ENCODE data around the gene PKHD1.

Gene PKHD1

DNA sequence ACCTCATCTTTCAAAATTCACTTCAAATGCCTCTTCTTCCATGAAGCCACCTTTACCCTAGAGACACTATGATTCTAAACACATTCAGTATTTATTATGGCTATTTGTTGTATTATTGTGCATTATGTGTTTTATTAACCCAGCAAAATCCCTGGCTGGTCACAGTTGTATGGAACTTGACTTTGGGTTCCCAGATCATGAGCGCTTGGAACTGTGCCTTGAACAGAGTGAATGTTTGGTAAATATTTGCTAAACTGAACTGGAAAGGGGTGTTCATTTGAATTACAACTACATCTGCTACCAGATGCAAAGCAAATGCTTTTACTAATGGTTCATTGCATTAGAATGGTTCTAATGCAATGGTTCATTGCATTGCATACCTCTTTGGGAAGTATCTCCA is 259.8 kb downstream of the PKHD1 start:
- Histone ChIP-seq H3K4me1 (ENCODE audit: control insufficient read depth, insufficient read depth, low read length) (no peaks in the 10 kb centered on the region), H3K9me3 (ENCODE audit: control insufficient read depth, low read length) (no peaks in the 10 kb centered on the region), H3K27me3 (ENCODE audit: control insufficient read depth, insufficient read depth, low read length, poor library complexity, severe bottlenecking) (no peaks in the 10 kb centered on the region), H3K4me3 (ENCODE audit: insufficient read depth, low read depth, low read length) (no peak overlapping the region), H3K27ac (ENCODE audit: insufficient read depth, low read depth, low read length, poor library complexity, severe bottlenecking) (no peak overlapping the region), H3K36me3 (ENCODE audit: control insufficient read depth, insufficient read depth, low read length) (no peaks in the 10 kb centered on the region)
- 86% methylated on average over 1 of the region's 1 CpG; no CpG with 5 or more reads in 1 of the 2 experiments for WGBS, 2 experiments

DNA sequence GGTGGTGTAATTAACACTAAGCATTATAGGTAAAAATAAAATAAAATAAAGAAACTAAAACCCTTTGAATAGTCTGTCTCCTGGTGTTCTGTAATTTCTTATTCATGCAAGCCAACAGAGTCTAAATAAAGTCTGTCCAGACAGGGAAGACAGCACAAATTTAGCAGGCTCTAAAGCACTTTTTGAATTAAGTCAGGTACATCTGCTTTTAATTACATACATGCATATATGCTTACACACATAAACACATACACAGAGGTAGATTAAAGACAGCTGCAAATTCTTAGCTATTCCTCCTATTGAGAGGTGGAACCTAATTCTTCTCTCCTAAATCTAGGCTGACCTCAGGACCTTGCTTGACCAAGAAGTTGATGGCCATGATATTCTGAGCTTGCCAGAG is 262.5 kb downstream of the PKHD1 start:
- no peak overlapping the region for H3K27ac ChIP-seq (ENCODE audit: insufficient read depth, low read depth, low read length, poor library complexity, severe bottlenecking)
- H3K4me1 ChIP-seq (ENCODE audit: control insufficient read depth, insufficient read depth, low read length), result no peaks in the 10 kb centered on the region
- H3K9me3 ChIP-seq (ENCODE audit: control insufficient read depth, low read length), result no peaks in the 10 kb centered on the region

DNA sequence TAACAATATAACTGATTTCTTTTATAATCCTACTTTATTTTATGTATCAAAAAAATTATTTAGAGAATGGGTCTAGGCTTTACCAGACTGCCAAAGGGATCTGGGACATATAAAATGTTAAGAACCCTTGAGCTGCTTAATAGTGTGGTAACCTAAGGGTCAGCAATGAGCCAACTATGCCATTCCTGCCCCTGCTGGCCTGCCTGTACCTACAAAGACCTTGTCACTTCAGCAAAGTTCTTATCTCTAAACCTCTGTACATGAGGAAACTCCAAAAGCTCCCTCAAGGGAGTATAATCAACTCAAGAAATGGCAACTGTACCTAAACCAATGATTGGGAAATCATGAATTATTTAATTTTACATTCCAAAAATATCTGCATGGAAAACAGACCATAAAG is 266.9 kb downstream of the PKHD1 start:
- H3K4me3 ChIP-seq (ENCODE audit: insufficient read depth, low read depth, low read length), result no peak overlapping the region
- no peaks in the 10 kb centered on the region for H3K9me3 ChIP-seq (ENCODE audit: control insufficient read depth, low read length)
- no peaks in the 10 kb centered on the region for H3K36me3 ChIP-seq (ENCODE audit: control insufficient read depth, insufficient read depth, low read length)
- peaks cover 4% of the 10 kb centered on the region for H3K4me1 ChIP-seq (ENCODE audit: control insufficient read depth, insufficient read depth, low read length)
- no peaks in the 10 kb centered on the region for H3K27me3 ChIP-seq (ENCODE audit: control insufficient read depth, insufficient read depth, low read length, poor library complexity, severe bottlenecking)
- no peak overlapping the region for H3K27ac ChIP-seq (ENCODE audit: insufficient read depth, low read depth, low read length, poor library complexity, severe bottlenecking)

More for the DNA sequence above, 262.5 kb downstream of the PKHD1 start:
- Histone ChIP-seq H3K4me3 (ENCODE audit: insufficient read depth, low read depth, low read length) (no peak overlapping the region), H3K27me3 (ENCODE audit: control insufficient read depth, insufficient read depth, low read length, poor library complexity, severe bottlenecking) (no peaks in the 10 kb centered on the region), H3K36me3 (ENCODE audit: control insufficient read depth, insufficient read depth, low read length) (no peaks in the 10 kb centered on the region)

DNA sequence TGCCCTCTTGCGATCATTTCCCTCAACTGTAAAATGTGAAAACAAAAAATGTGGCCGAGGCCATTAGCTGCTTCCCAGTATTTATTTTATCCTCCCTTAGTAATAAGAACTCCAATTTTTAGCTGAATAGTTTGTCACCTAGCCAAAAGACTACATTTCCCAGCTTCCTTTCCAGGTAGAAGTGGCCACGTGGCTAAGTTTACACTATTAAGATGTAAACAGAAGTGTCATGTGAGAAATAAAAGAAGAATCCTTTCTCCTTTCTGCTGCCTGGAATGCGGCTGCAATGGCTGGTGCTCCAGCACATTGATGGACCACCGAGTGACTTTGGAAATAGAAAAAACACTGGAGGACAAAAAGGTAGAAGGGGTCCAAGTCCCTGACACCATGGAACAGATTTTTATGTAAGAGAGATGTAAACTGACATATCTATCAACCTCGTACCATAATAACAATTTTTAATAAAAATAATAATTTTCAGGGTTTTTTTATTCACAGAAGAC is 268.8 kb downstream of the PKHD1 start:
- no peak overlapping the region for H3K27ac ChIP-seq (ENCODE audit: insufficient read depth, low read depth, low read length, poor library complexity, severe bottlenecking)
- H3K36me3 ChIP-seq (ENCODE audit: control insufficient read depth, insufficient read depth, low read length), result no peaks in the 10 kb centered on the region
- H3K9me3 ChIP-seq (ENCODE audit: control insufficient read depth, low read length), result no peaks in the 10 kb centered on the region
- H3K4me3 ChIP-seq (ENCODE audit: insufficient read depth, low read depth, low read length), result no peak overlapping the region
- H3K4me1 ChIP-seq (ENCODE audit: control insufficient read depth, insufficient read depth, low read length), result peaks cover 10% of the 10 kb centered on the region
- H3K27me3 ChIP-seq (ENCODE audit: control insufficient read depth, insufficient read depth, low read length, poor library complexity, severe bottlenecking), result no peaks in the 10 kb centered on the region
- WGBS, 2 experiments, result 55 to 58% methylated on average over 5 of the region's 6 CpGs

DNA sequence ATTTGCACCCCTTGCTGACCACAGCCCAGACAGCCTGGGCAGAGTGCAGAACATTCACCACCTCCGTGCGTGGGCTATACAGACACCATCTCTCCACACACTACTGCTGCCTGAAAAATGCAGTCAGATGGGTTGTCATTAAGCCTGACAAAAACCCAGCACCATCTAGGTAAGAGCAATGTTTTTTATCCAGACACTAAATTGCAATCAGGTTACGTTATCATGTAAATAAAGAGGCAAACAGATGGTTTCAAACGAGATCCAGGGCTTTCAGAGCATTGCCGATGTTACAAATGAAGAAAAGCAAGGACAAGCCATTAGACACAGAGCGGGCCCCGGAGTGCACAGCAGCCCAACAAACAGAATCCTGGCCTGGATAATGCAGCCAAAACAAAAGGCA is 269.6 kb downstream of the PKHD1 start:
- no peak overlapping the region for H3K27ac ChIP-seq (ENCODE audit: insufficient read depth, low read depth, low read length, poor library complexity, severe bottlenecking)
- no peaks in the 10 kb centered on the region for H3K36me3 ChIP-seq (ENCODE audit: control insufficient read depth, insufficient read depth, low read length)
- H3K9me3 ChIP-seq (ENCODE audit: control insufficient read depth, low read length), result no peaks in the 10 kb centered on the region
- 81 to 82% methylated on average over 7 of the region's 7 CpGs for WGBS, 2 experiments
- H3K4me3 ChIP-seq (ENCODE audit: insufficient read depth, low read depth, low read length), result no peak overlapping the region
- no peaks in the 10 kb centered on the region for H3K27me3 ChIP-seq (ENCODE audit: control insufficient read depth, insufficient read depth, low read length, poor library complexity, severe bottlenecking)
- H3K4me1 ChIP-seq (ENCODE audit: control insufficient read depth, insufficient read depth, low read length), result peaks cover 10% of the 10 kb centered on the region

DNA sequence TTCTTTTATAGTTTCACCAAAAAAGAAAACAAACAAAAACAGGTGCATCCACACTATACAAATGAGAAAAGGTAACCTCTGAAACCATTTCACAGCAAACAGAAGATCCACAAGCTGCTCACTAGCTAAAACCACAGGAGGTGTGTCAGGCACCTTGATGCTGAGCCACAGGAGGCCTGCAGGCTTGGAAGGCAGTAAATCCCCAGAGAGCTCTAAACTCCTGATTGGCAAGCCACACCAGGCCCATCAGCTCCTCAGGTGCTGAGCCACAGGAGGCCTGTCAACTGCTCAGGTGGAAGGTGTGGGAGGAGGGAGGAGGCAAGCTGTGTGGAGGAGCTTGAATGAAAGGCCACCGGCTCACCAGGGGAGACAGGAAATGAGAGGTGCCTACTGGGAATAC is 273.0 kb downstream of the PKHD1 start:
- no peaks in the 10 kb centered on the region for H3K27me3 ChIP-seq (ENCODE audit: control insufficient read depth, insufficient read depth, low read length, poor library complexity, severe bottlenecking)
- WGBS, 2 experiments, result 6 to 21% methylated on average over 1 of the region's 1 CpG

DNA sequence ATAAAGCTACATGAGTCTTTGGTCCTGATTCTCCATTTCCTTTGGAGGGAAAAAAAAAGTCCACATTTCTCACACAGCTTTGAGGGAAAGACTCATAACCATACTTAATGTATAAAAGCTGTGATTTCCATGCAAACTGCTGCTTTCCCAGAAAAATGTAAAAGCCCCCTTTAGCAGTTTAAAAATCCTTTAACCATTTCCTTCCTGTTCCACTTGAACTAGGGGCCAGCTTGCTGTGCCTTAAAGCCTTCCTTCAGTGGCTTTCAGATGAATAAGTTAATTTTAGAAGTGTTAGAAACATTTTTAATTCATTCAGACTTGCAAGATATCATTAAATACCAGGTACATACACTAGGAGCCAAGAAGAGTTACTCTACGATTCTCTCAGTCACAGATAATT is 273.5 kb downstream of the PKHD1 start:
- H3K4me1 ChIP-seq (ENCODE audit: control insufficient read depth, insufficient read depth, low read length), result peaks cover 10% of the 10 kb centered on the region
- no peaks in the 10 kb centered on the region for H3K27me3 ChIP-seq (ENCODE audit: control insufficient read depth, insufficient read depth, low read length, poor library complexity, severe bottlenecking)
- no peak overlapping the region for H3K4me3 ChIP-seq (ENCODE audit: insufficient read depth, low read depth, low read length)
- H3K27ac ChIP-seq (ENCODE audit: insufficient read depth, low read depth, low read length, poor library complexity, severe bottlenecking), result no peak overlapping the region
- H3K9me3 ChIP-seq (ENCODE audit: control insufficient read depth, low read length), result no peaks in the 10 kb centered on the region
- no peaks in the 10 kb centered on the region for H3K36me3 ChIP-seq (ENCODE audit: control insufficient read depth, insufficient read depth, low read length)
- WGBS, 2 experiments, result 59 to 63% methylated on average over 1 of the region's 1 CpG

More for the DNA sequence above, 273.0 kb downstream of the PKHD1 start:
- H3K36me3 ChIP-seq (ENCODE audit: control insufficient read depth, insufficient read depth, low read length), result no peaks in the 10 kb centered on the region
- H3K4me1 ChIP-seq (ENCODE audit: control insufficient read depth, insufficient read depth, low read length), result peaks cover 10% of the 10 kb centered on the region
- no peak overlapping the region for H3K4me3 ChIP-seq (ENCODE audit: insufficient read depth, low read depth, low read length)
- H3K27ac ChIP-seq (ENCODE audit: insufficient read depth, low read depth, low read length, poor library complexity, severe bottlenecking), result no peak overlapping the region
- H3K9me3 ChIP-seq (ENCODE audit: control insufficient read depth, low read length), result no peaks in the 10 kb centered on the region

DNA sequence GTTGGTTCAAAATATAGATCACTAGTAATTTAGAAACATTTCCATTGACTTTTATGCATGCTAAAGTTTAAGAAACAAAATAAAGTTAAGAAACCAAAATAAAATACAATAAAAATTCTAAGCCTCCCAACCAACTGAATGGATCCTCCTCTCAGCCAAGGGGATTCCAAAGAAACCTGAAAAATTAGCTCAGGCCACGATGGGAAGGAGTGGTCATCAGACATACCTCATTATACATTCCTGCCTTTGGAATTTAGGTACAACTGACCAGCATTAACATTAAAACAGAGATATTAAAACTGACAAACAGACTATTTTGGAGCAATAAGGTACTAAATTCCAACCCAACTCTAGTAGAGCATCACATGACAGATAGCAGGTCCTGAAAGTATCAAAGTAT is 275.2 kb downstream of the PKHD1 start:
- Histone ChIP-seq H3K36me3 (ENCODE audit: control insufficient read depth, insufficient read depth, low read length) (no peaks in the 10 kb centered on the region), H3K27ac (ENCODE audit: insufficient read depth, low read depth, low read length, poor library complexity, severe bottlenecking) (no peak overlapping the region), H3K27me3 (ENCODE audit: control insufficient read depth, insufficient read depth, low read length, poor library complexity, severe bottlenecking) (no peaks in the 10 kb centered on the region), H3K4me3 (ENCODE audit: insufficient read depth, low read depth, low read length) (no peak overlapping the region), H3K4me1 (ENCODE audit: control insufficient read depth, insufficient read depth, low read length) (peaks cover 6% of the 10 kb centered on the region), H3K9me3 (ENCODE audit: control insufficient read depth, low read length) (no peaks in the 10 kb centered on the region)
- 80 to 94% methylated on average over 1 of the region's 1 CpG for WGBS, 2 experiments

DNA sequence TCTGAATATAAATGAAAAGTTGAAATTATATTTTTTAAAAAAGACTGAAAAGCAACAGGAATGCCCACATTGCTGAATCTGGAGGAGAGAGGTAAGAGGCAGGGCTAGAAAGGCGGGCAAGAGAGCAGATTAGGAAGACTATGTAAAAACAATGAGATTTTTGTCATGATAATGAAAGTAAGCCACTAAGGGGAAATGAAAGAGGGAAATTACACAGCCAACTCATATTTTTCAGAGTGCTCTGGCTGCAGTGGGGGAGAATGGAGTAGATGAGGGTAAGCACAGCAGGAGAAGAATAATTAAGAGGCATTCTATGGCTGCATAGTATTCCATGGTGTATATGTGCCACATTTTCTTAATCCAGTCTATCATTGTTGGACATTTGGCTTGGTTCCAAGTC is 281.9 kb downstream of the PKHD1 start:
- 91 to 93% methylated on average over 1 of the region's 1 CpG for WGBS, 2 experiments
- H3K27ac ChIP-seq (ENCODE audit: insufficient read depth, low read depth, low read length, poor library complexity, severe bottlenecking), result no peak overlapping the region

DNA sequence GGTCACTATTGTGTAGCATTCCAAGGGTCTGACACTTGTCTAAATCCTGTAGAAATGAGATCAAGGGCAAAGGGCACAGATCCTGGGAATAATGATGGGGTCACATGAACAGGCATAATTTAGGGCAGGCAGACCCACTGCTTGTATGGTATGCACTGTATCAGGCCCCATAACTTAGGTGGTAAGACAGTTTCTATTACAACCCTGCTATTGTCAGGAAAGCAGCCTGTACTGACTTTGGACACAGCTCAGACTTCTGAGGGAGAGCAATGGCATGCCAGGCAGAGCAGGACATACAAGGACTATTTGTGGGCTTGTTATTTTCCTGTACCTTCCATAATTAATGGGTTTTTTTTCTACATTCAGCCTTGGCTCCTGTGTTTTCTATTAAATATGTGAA is 286.8 kb downstream of the PKHD1 start:
- Histone ChIP-seq H3K36me3 (ENCODE audit: control insufficient read depth, insufficient read depth, low read length) (no peaks in the 10 kb centered on the region), H3K9me3 (ENCODE audit: control insufficient read depth, low read length) (no peaks in the 10 kb centered on the region), H3K27ac (ENCODE audit: insufficient read depth, low read depth, low read length, poor library complexity, severe bottlenecking) (no peak overlapping the region), H3K4me3 (ENCODE audit: insufficient read depth, low read depth, low read length) (no peak overlapping the region), H3K4me1 (ENCODE audit: control insufficient read depth, insufficient read depth, low read length) (no peaks in the 10 kb centered on the region), H3K27me3 (ENCODE audit: control insufficient read depth, insufficient read depth, low read length, poor library complexity, severe bottlenecking) (no peaks in the 10 kb centered on the region)

More for the DNA sequence above, 281.9 kb downstream of the PKHD1 start:
- Histone ChIP-seq H3K27me3 (ENCODE audit: control insufficient read depth, insufficient read depth, low read length, poor library complexity, severe bottlenecking) (no peaks in the 10 kb centered on the region), H3K4me3 (ENCODE audit: insufficient read depth, low read depth, low read length) (no peak overlapping the region), H3K36me3 (ENCODE audit: control insufficient read depth, insufficient read depth, low read length) (no peaks in the 10 kb centered on the region), H3K9me3 (ENCODE audit: control insufficient read depth, low read length) (no peaks in the 10 kb centered on the region), H3K4me1 (ENCODE audit: control insufficient read depth, insufficient read depth, low read length) (no peaks in the 10 kb centered on the region)

DNA sequence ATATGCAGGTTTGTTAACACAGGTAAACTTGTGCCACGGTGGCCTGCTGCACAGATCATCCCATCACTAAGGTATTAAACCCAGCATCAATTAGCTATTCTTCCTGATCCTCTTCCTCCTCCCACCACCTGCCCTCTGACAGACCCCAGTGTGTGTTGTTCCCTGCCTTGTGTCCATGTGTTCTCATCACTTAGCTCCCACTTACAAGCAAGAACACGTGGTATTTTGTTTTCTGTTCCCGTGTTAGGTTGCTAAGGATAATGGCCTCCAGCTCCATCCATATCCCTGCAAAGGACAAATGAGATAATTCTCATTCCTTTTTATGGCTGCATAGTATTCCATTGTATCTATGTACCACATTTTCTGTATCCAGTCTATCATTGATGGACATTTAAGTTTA is 294.0 kb downstream of the PKHD1 start:
- Histone ChIP-seq H3K9me3 (ENCODE audit: control insufficient read depth, low read length) (no peaks in the 10 kb centered on the region), H3K27ac (ENCODE audit: insufficient read depth, low read depth, low read length, poor library complexity, severe bottlenecking) (no peak overlapping the region), H3K4me3 (ENCODE audit: insufficient read depth, low read depth, low read length) (no peak overlapping the region), H3K36me3 (ENCODE audit: control insufficient read depth, insufficient read depth, low read length) (no peaks in the 10 kb centered on the region), H3K27me3 (ENCODE audit: control insufficient read depth, insufficient read depth, low read length, poor library complexity, severe bottlenecking) (no peaks in the 10 kb centered on the region), H3K4me1 (ENCODE audit: control insufficient read depth, insufficient read depth, low read length) (no peaks in the 10 kb centered on the region)
- 92 to 95% methylated on average over 3 of the region's 3 CpGs for WGBS, 2 experiments
